COR-L47 (cell line): ENCODE data around the gene ADAMTSL3.
A peak's percentile ranks its signal among the peaks of the same experiment; 100 is the strongest.
"Not testable (repeated sequence)": the region's sequence is repeated elsewhere in the genome, so short reads cannot be mapped to it uniquely, and the experiment has no call there.

Experiments used
- DNase-seq: peaks from one replicate; lab custom pipeline; 2025; lab: John Stamatoyannopoulos, UW

ADAMTSL3 gene

GRCh38 chr15:84033793-84034553 is 380.1 kb downstream of the ADAMTSL3 start:
- no peak for DNase-seq

- DNase-seq = no peak
These were observed 380.9 kb downstream of the ADAMTSL3 start for GRCh38 chr15:84034578-84035398.

GRCh38 chr15:84035399-84035766 is 381.5 kb downstream of the ADAMTSL3 start:
- no peak for DNase-seq

GRCh38 chr15:84037301-84037700 is 383.4 kb downstream of the ADAMTSL3 start:
- DNase-seq = no peak

- DNase-seq = not testable (repeated sequence)
These were observed 388.6 kb downstream of the ADAMTSL3 start for GRCh38 chr15:84042434-84043056.

- no peak for DNase-seq
These were observed 392.2 kb downstream of the ADAMTSL3 start for GRCh38 chr15:84046064-84046637.

- DNase-seq = not testable (repeated sequence)
These were observed 395.6 kb downstream of the ADAMTSL3 start for GRCh38 chr15:84049480-84049879.

- no peak for DNase-seq
These were observed 396.2 kb downstream of the ADAMTSL3 start for GRCh38 chr15:84050076-84050475.

GRCh38 chr15:84051146-84051545 is 397.2 kb downstream of the ADAMTSL3 start:
- DNase-seq = not testable (repeated sequence)

- not testable (repeated sequence) for DNase-seq
These were observed 400.6 kb downstream of the ADAMTSL3 start for GRCh38 chr15:84054544-84054943.

GRCh38 chr15:84057714-84058331 is 403.9 kb downstream of the ADAMTSL3 start:
- no peak for DNase-seq

- DNase-seq = not testable (repeated sequence)
These were observed 409.8 kb downstream of the ADAMTSL3 start for GRCh38 chr15:84063674-84064073.

GRCh38 chr15:84068674-84069073 is 414.8 kb downstream of the ADAMTSL3 start:
- DNase-seq = not testable (repeated sequence)

GRCh38 chr15:84078038-84078437 is 424.1 kb downstream of the ADAMTSL3 start:
- DNase-seq = not testable (repeated sequence)

GRCh38 chr15:84079325-84079884 is 425.5 kb downstream of the ADAMTSL3 start:
- peak; percentile 28 for DNase-seq

- peak; percentile 50 for DNase-seq
These were observed 426.2 kb downstream of the ADAMTSL3 start for GRCh38 chr15:84079885-84080777.

GRCh38 chr15:84080778-84081084 is 426.8 kb downstream of the ADAMTSL3 start:
- not testable (repeated sequence) for DNase-seq

GRCh38 chr15:84081391-84082168 is 427.7 kb downstream of the ADAMTSL3 start:
- DNase-seq = no peak

- no peak for DNase-seq
These were observed 428.8 kb downstream of the ADAMTSL3 start for GRCh38 chr15:84082739-84083138.

GRCh38 chr15:84086071-84086470 is 432.1 kb downstream of the ADAMTSL3 start:
- DNase-seq = not testable (repeated sequence)
